HepG2 (cell line): ENCODE measurements around the gene ABHD18. TPM values are rescaled to one million over a fixed set of nuclear protein-coding genes. Genes with fewer than 3 reads are reported as not detected.

ENCODE experiments used
- ATAC-seq: fragments of 200-7000 bp; cut with Tn5 transposase; 3 replicates; pipeline ENCODE4 v1.9.1; 2020; ENCODE audit warnings: mild to moderate bottlenecking, moderate library complexity
- BruUV-seq: library from RNA; stranded (reverse); fragments of 400-500 nt; replicated peaks from 2 replicates; lab custom pipeline; 2021; lab: Mats Ljungman, UMichigan
- CTCF ChIA-PET: fragments of 300-600 bp; formaldehyde crosslinking; extraction: SDS; loops from one replicate; lab custom pipeline; 2021; ENCODE audit warnings: low total read pairs, inconsistent platforms, low intra/inter-chr PET ratio; lab: Yijun Ruan, JAX
- POLR2A ChIA-PET: fragments of 350-600 bp; sonication (Branson Sonifier 250); formaldehyde crosslinking; loops from one replicate; lab custom pipeline; 2020; ENCODE audit warnings: antibody characterized with exemption, inconsistent platforms; lab: Yijun Ruan, JAX
- DNase-seq: peaks from one replicate; pipeline ENCODE4 v3.0.0-alpha.2; 2015; ENCODE audit warnings: low spot score
- FAIRE-seq: peaks from 3 replicates; lab custom pipeline; 2011; peaks lifted over from hg19 to GRCh38; lab: Jason Lieb, UNC
- H2AFZ ChIP-seq: one replicate; pipeline ENCODE4 v1.6.1; 2011; ENCODE audit warnings: low read length, inconsistent platforms
- H3K27ac ChIP-seq: fragments of 300-600 bp; 3 replicates; pipeline ENCODE4 v1.8.0; 2011; ENCODE audit warnings: mixed run types, mild to moderate bottlenecking, mixed read lengths, low read length, inconsistent platforms; ENCODE audit not compliant: insufficient read depth; ENCODE audit errors: extremely low read length
- H3K27me3 ChIP-seq, 2 experiments: fragments of 200-600 bp in 1 of 2; 2 replicates in 1 of 2; 3 replicates in 1 of 2; pipeline versions ENCODE4 v1.6.0 to v1.8.0; 2011; ENCODE audit warnings: low read length in 2 of 2, mild to moderate bottlenecking in 2 of 2, moderate library complexity in 2 of 2, inconsistent platforms in 1 of 2; ENCODE audit not compliant: insufficient read depth in 2 of 2, control insufficient read depth in 1 of 2
- H3K36me3 ChIP-seq, 2 experiments: fragments of 200-600 bp in 1 of 2; replicated peaks in 1 of 2; 2 replicates in 1 of 2; 3 replicates in 1 of 2; pipeline versions ENCODE4 v1.5.1 to v1.8.0; 2011; ENCODE audit warnings: low read length in 2 of 2, inconsistent platforms in 1 of 2; ENCODE audit not compliant: insufficient read depth in 2 of 2, control insufficient read depth in 1 of 2
- H3K4me1 ChIP-seq: 2 replicates; pipeline ENCODE4 v1.5.1; 2012; ENCODE audit warnings: low read length, inconsistent platforms; ENCODE audit not compliant: insufficient read depth
- H3K4me2 ChIP-seq: 2 replicates; pipeline ENCODE4 v1.6.0; 2011; ENCODE audit warnings: low read depth, low read length, inconsistent platforms
- H3K4me3 ChIP-seq, 3 experiments: fragments of 200-600 bp in 1 of 3; sonication (generic), shearing (Covaris generic) in 1 of 3; replicated peaks in 1 of 3; 2 replicates each; pipeline ENCODE4 v1.5.1; 2011 to 2016; ENCODE audit warnings: low read length in 3 of 3, inconsistent platforms in 2 of 3, low read depth in 2 of 3, mild to moderate bottlenecking in 2 of 3, control low read depth in 1 of 3, mixed read lengths in 1 of 3; ENCODE audit not compliant: insufficient read depth in 1 of 3
- H3K79me2 ChIP-seq: one replicate; pipeline ENCODE4 v1.6.1; 2011; ENCODE audit warnings: low read length, inconsistent platforms; ENCODE audit not compliant: insufficient read depth
- H3K9ac ChIP-seq: 2 replicates; pipeline ENCODE4 v1.6.0; 2011; ENCODE audit warnings: mild to moderate bottlenecking, low read depth, low read length, inconsistent platforms; ENCODE audit not compliant: insufficient read depth
- H3K9me3 ChIP-seq: 2 replicates; pipeline ENCODE4 v1.5.1; 2012; ENCODE audit warnings: mild to moderate bottlenecking, low read length
- H4K20me1 ChIP-seq: 2 replicates; pipeline ENCODE4 v1.6.0; 2011; ENCODE audit warnings: inconsistent platforms, mild to moderate bottlenecking, low read length, moderate library complexity; ENCODE audit not compliant: insufficient read depth
- BCL6 ChIP-seq: IDR thresholded peaks from 2 replicates; pipeline ENCODE4 v1.6.1; 2016; ENCODE audit warnings: missing genetic modification reagents, missing compliant biosample characterization
- E2F2 ChIP-seq: sonication (generic); formaldehyde crosslinking; IDR thresholded peaks from 2 replicates; pipeline ENCODE4 v1.4.0; 2020; ENCODE audit warnings: missing genetic modification reagents, borderline replicate concordance
- KDM1A ChIP-seq: IDR thresholded peaks from 2 replicates; pipeline ENCODE4 v1.6.1; 2016; ENCODE audit warnings: missing compliant biosample characterization
- SKI ChIP-seq: fragments of 450-650 bp; IDR thresholded peaks from one replicate; pipeline ENCODE4 v1.6.1; 2018; ENCODE audit warnings: mild to moderate bottlenecking; ENCODE audit not compliant: partially characterized antibody
- ZBED4 ChIP-seq: sonication (generic); formaldehyde crosslinking; IDR thresholded peaks from 2 replicates; pipeline ENCODE4 v1.4.0; 2020; ENCODE audit warnings: missing genetic modification reagents, borderline replicate concordance
- ZNF230 ChIP-seq: sonication (generic); formaldehyde crosslinking; IDR thresholded peaks from 2 replicates; pipeline ENCODE4 v1.4.0; 2020; ENCODE audit warnings: mild to moderate bottlenecking, missing genetic modification reagents
- ZNF30 ChIP-seq: sonication (generic); formaldehyde crosslinking; IDR thresholded peaks from 2 replicates; pipeline ENCODE4 v1.5.0; 2020; ENCODE audit warnings: mild to moderate bottlenecking, missing genetic modification reagents
- ZNF34 ChIP-seq: sonication (generic); formaldehyde crosslinking; IDR thresholded peaks from 2 replicates; pipeline ENCODE4 v1.4.0; 2020; ENCODE audit warnings: mild to moderate bottlenecking, missing genetic modification reagents, borderline replicate concordance
- ZNF382 ChIP-seq: sonication (generic); formaldehyde crosslinking; IDR thresholded peaks from 2 replicates; pipeline ENCODE4 v1.5.0; 2020; ENCODE audit warnings: missing genetic modification reagents, mild to moderate bottlenecking, borderline replicate concordance
- ZNF563 ChIP-seq: sonication (generic); formaldehyde crosslinking; IDR thresholded peaks from 2 replicates; pipeline ENCODE4 v1.8.0; 2022; ENCODE audit warnings: mild to moderate bottlenecking, moderate library complexity, missing genetic modification reagents
- ZNF737 ChIP-seq: sonication (generic); formaldehyde crosslinking; IDR thresholded peaks from 2 replicates; pipeline ENCODE4 v1.5.0; 2020; ENCODE audit warnings: missing genetic modification reagents, mild to moderate bottlenecking, borderline replicate concordance
- ZNF878 ChIP-seq: sonication (generic); formaldehyde crosslinking; IDR thresholded peaks from 2 replicates; pipeline ENCODE4 v1.8.1; 2023; ENCODE audit warnings: mild to moderate bottlenecking, missing genetic modification reagents, moderate library complexity
- WGBS: methylation state at CpG from one replicate; pipeline ENCODE4 v1.1.6; 2017; ENCODE audit warnings: low lambda C conversion rate; 5-methylcytosine and 5-hydroxymethylcytosine counted together
- in situ Hi-C: cut with HindIII; loops from 2 replicates; pipeline ENCODE4 v1.10.0; 2017; ENCODE audit warnings: low pct_unique_long_range_greater_than_20kb; ENCODE audit not compliant: extremely low pct_ligation_motif_present
- intact Hi-C: fragments of 100-400 bp; cut with micrococcal nuclease; formaldehyde crosslinking; loops from one replicate; pipeline ENCODE4 v1.10.0; 2022; ENCODE audit not compliant: unreplicated experiment
- polyA plus RNA-seq, 8 experiments: library from polyadenylated mRNA; depleted of rRNA in 3 of 8; stranded (reverse) in 7 of 8; unstranded in 1 of 8; fragments of >200 nt; fragmentation: Illumina TruSeq in 4 of 8; extraction: Trizol in 4 of 8; gene quantifications; 2 replicates each; pipeline versions ENCODE4 v1.2.1 to v1.2.3, GENCODE V29; 2011 to 2016; ENCODE audit warnings: low read depth in 4 of 8, missing spikeins in 1 of 8, mixed read lengths in 1 of 8; ENCODE audit not compliant: insufficient read depth in 1 of 8
- total RNA-seq, 5 experiments: library from RNA; depleted of rRNA; stranded (reverse); fragments of >200 nt; fragmentation: Illumina TruSeq; extraction: Trizol; gene quantifications; 2 replicates each; pipeline ENCODE4 v1.2.3, GENCODE V29; 2016; ENCODE audit warnings: low read depth in 1 of 5
- TF ChIP-seq, protein P1 (sequence below): IDR thresholded peaks from 2 replicates; pipeline ENCODE4 v1.6.1; 2018; ENCODE audit warnings: missing genetic modification reagents
- TF ChIP-seq, protein P2 (sequence below): sonication (generic); formaldehyde crosslinking; conservative IDR thresholded peaks from 2 replicates; pipeline ENCODE4 v1.8.0; 2022; ENCODE audit warnings: mild to moderate bottlenecking, moderate library complexity, missing genetic modification reagents

The ABHD18 gene
- total and polyA plus RNA-seq, 2 of the 13 experiments (the other 11 are each of a cell fraction or from before 2014, with no cell fraction given) = 5.5 to 16.3 TPM

DNA sequence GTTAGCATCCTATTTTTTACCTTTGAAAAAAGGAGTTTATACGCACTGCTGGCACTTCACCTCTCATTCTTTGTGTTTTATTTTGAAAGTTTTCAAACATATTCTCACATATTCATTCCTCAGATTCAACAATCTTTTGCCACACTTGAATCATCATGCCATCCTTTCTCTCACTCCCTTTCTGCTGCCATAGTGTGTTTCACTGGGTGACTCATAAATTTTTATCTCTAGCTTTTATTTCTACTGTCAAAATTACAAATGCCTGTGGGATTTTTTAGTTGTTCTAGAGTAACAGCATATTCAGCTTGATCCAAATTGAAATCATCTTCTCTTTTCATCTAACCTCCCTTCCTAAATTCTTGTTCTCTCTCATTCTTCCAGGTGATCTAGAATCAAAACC lies 28.2 kb upstream of the ABHD18 start:
- no peak overlapping the region for H3K9ac ChIP-seq
- H3K36me3 ChIP-seq = peaks cover 0 to 17% of the 10 kb centered on the region in 2 experiments; a peak in 2 of 5 replicates
- H3K4me1 ChIP-seq = peaks cover 3% of the 10 kb centered on the region
- H4K20me1 ChIP-seq = no peaks in the 10 kb centered on the region
- ATAC-seq (no peak), DNase-seq (no peak), FAIRE-seq (no peak)
- H3K4me3 ChIP-seq = no peak overlapping the region
- 95% methylated on average over 1 of the region's 1 CpG for WGBS
- H3K27ac ChIP-seq = no peak overlapping the region
- no peak overlapping the region for H3K4me2 ChIP-seq
- TF ChIP-seq ZBED4 (CRISPR knock-in tag) (no peak), ZNF563 (CRISPR knock-in tag) (no peak), ZNF737 (no peak), KDM1A (CRISPR knock-in tag) (no peak), ZNF230 (no peak), ZNF878 (no peak), SKI (no peak), E2F2 (CRISPR knock-in tag) (no peak), ZNF34 (CRISPR knock-in tag) (no peak), ZNF382 (CRISPR knock-in tag) (no peak), ZNF30 (CRISPR knock-in tag) (no peak), BCL6 (no peak)
- TF ChIP-seq, protein P1, sequence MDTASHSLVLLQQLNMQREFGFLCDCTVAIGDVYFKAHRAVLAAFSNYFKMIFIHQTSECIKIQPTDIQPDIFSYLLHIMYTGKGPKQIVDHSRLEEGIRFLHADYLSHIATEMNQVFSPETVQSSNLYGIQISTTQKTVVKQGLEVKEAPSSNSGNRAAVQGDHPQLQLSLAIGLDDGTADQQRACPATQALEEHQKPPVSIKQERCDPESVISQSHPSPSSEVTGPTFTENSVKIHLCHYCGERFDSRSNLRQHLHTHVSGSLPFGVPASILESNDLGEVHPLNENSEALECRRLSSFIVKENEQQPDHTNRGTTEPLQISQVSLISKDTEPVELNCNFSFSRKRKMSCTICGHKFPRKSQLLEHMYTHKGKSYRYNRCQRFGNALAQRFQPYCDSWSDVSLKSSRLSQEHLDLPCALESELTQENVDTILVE (CRISPR knock-in tag) = no peak
- TF ChIP-seq, protein P2, sequence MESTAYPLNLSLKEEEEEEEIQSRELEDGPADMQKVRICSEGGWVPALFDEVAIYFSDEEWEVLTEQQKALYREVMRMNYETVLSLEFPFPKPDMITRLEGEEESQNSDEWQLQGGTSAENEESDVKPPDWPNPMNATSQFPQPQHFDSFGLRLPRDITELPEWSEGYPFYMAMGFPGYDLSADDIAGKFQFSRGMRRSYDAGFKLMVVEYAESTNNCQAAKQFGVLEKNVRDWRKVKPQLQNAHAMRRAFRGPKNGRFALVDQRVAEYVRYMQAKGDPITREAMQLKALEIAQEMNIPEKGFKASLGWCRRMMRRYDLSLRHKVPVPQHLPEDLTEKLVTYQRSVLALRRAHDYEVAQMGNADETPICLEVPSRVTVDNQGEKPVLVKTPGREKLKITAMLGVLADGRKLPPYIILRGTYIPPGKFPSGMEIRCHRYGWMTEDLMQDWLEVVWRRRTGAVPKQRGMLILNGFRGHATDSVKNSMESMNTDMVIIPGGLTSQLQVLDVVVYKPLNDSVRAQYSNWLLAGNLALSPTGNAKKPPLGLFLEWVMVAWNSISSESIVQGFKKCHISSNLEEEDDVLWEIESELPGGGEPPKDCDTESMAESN (CRISPR knock-in tag) = no peak
- no peaks in the 10 kb centered on the region for H3K79me2 ChIP-seq
- BruUV-seq = TSS peak; percentile 13
- ChIA-PET CTCF (no interaction called here), POLR2A (no interaction called here)
- H3K9me3 ChIP-seq = no peaks in the 10 kb centered on the region
- intact Hi-C loops (no loop called here), in situ Hi-C loops (no loop called here)
- H2AFZ ChIP-seq = no peak overlapping the region
- H3K27me3 ChIP-seq = no peaks in the 10 kb centered on the region
